DMS53 treated with DMSO at 0.1 percent for 48 hours (cell line): ENCODE measurements around the gene ACYP2.

ENCODE experiments used
- DNase-seq: peaks from one replicate; lab custom pipeline; 2025; ENCODE audit not compliant: unreplicated experiment; lab: John Stamatoyannopoulos, UW

Gene ACYP2

DNA sequence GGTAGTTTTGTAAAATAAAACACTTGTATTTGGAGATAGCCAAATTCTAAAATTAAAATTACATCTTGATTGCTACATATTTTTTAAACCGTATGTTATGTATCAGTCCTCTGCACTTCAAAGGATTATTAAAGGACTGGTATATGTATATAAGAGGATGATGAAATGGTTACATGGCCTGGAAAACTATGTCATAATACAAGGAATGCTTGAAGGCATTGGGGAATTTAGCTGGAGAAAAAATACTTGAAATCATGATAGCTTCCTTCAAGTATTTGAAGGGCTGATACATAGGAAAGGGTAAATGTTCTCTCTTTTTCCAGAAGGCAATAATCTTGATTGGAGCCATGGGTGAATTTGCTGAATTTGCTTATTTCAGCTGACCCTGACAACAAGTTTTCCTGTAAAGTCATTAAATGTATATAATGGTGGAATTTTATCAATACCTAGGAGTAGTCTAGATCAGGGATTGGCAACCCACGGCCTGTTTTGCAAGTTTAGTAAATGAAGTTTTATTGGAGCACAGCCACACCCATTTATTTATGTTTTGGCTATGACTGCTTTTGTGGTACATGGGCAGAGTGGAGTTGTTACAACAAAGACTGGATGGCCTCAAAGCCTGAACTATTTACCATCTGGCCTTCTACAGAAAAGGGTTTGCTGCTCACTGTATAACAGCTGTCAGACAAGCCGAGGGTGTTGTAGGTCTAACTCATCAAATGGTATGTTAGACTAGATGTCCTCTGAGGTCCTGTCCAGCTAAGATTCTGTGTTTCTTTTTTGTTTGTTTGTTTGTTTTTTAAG, 34.4 kb downstream of the ACYP2 start:
- no peak for DNase-seq

DNA sequence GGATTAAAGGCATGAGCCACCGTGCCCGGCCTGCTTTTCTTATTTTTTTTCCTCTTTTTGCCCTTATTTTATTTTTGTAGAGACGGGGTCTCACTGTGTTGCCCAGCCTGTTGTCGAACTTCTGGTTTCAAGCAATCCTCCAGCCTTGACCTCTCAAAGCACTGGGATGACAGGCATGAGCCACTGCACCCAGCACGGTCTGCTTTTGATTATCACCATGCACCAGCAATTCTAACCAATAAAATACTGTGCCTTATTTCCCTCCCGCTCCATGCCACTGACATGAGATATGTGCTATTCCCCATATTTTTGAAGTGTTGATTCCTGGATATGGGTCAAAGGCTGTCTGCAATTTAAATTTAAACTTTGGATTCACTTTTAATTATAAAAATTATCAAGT, 42.9 kb downstream of the ACYP2 start:
- no peak for DNase-seq

GRCh38 chr2:54161660-54162424, 46.4 kb downstream of the ACYP2 start:
- DNase-seq: no peak

DNA sequence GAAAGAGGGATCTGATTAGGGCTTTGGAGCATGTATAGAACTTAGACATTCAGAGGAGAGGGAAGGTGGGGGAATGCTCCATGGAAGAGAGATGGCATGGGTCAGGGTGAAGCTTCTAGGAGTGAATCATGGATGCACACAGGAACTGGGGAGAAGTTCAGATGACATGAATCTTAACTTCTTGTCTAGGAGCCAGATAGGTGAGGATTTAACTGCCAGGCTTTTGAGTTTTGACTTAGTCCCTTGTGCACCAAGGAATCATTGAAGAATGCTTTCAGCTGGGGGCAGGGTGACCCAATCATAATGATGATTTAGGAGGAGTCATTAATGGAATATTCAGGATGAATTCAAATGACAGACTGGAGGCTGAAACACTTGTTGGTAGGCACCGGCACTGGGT, 48.7 kb downstream of the ACYP2 start:
- DNase-seq: no peak

- DNase-seq: no peak
These were observed 50.8 kb downstream of the ACYP2 start for GRCh38 chr2:54166121-54166773.

DNA sequence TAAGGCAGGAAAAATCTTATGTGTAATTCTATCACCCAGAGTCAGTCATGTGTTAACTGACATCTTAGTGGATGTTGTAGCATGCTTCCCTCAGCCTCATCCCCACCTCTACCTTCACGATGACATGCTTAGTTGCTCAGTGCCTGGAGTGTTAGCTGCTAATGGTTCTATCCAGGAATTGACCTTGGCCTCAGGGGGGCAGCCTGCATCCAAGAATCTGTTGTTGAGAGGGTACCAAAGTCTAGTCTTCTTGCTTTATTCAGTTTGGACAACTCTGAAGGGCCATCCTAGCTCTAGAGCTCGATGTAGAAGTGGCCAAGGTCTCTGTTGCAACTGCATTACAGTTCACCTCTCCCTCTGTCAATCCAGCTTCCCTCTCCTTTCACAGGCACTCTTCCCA, 61.2 kb downstream of the ACYP2 start:
- no peak for DNase-seq

- DNase-seq: no peak
These were observed 67.9 kb downstream of the ACYP2 start for GRCh38 chr2:54183281-54183680.

- DNase-seq: no peak
These were observed 68.6 kb downstream of the ACYP2 start for GRCh38 chr2:54183972-54184371.

DNA sequence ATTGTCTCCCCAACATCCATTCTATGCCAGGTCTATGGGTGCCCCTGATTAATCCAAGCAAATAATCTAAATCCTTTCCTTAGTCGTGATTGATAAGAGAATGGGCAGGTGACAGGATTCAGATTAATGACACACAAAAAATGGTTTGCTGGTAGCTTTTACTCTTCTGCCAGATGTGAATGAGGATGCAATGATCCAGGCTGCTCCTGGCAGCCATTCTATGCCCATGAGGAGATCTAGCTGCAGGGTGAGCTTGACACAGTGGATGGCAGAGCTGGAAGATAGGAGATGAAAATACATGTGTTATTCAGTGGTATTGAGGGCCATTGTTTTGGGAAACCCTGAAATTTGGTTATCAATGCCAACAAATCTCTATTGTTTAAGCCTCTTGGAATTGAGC, 69.7 kb downstream of the ACYP2 start:
- DNase-seq: no peak

- DNase-seq: no peak
These were observed 71.9 kb downstream of the ACYP2 start for GRCh38 chr2:54187331-54187730.

DNA sequence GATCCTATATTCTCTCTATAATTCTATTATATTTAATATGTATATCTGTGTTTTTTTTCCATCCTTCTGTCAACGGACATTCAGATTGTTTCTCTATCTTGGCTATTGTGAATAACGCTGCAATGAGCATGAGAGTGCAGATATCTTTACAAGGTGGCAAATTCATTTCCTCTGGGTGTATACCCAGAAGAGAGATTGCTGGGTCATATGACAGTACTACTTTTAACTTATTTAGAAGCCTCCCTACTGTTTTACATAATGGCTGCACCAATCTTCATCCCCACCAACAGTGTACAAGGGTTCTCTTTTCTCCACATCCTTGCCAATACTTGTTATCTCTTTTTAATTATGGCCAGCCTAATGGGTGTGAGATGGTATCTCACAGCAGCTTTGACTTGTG, 74.1 kb downstream of the ACYP2 start:
- DNase-seq: no peak

DNA sequence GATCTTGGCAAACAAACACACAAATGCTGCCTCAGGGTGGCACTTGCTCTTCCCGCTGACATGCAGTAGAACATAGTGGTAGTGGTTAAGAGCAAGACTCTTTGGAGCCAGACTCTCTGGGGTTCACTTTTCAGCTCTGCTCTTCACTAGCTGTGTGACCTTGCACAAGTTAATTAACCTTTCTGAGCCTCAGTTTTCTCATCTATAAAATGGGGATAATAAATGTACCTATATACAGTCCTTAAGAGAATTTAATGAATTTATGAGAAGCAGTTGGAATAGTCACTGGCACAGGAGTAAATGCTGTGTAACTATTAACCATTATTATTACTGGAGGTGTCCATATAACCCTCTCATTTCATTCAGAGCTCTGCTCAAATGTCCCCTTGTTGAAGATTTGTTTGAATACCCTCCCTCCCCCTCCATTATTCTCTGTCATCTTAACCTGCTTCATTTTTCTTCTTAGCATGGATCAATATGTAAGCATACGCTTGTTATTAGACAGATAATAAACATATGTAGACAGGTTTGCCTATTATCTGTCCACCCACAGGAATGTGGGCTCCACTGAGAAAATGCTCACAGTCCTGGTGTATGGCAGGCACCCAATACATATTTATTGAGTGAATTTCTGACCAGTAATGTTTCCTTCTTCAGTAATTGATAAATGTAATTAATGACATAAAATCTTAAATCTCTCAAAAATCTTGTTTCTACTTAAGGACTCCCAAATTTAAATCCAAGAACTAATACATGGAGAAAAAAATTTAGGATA, 76.1 kb downstream of the ACYP2 start:
- DNase-seq: no peak

GRCh38 chr2:54194761-54195750, 79.6 kb downstream of the ACYP2 start:
- no peak for DNase-seq

DNA sequence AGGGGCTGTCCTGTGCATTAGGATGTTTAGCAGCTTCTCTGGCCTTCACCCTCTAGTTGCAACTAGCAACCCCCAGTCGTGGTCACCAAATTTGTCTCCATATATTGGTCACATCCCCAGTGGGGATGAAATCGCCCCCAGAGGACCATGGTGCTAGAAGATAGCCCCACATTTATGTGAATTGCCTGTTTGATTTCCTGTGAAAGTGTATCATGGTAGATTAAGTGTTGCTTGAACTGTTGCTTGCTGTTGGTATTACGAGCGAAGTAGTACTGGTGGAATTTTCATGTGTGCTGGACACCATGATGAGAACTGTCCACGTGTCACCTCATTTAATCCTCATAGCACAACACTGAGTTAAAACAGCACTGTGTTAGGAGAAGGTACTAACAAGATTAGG, 81.2 kb downstream of the ACYP2 start:
- no peak for DNase-seq

GRCh38 chr2:54204476-54204875, 89.1 kb downstream of the ACYP2 start:
- no peak for DNase-seq

DNA sequence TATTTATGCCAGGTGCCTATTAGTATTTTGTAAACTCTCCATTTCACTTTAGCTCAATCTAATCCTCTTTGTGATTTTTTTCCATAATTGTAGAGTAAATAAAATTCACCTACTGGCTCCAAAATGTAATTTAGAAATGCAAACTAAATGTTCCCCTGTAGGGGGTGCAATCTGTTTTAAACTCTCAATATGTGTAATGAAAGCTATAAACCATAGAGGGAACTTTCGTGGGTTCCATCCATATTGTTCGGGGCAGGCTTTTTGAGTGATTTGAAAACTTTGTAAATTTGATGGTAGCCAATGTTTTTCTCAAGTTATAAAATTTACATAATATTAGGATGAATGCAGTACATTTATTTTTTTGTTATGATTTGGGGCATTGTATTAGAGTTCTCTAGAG, 91.2 kb downstream of the ACYP2 start:
- peak; percentile 15 for DNase-seq

- DNase-seq: no peak
These were observed 92.3 kb downstream of the ACYP2 start for GRCh38 chr2:54207666-54208195.

GRCh38 chr2:54208364-54209240, 93.2 kb downstream of the ACYP2 start:
- DNase-seq: no peak

DNA sequence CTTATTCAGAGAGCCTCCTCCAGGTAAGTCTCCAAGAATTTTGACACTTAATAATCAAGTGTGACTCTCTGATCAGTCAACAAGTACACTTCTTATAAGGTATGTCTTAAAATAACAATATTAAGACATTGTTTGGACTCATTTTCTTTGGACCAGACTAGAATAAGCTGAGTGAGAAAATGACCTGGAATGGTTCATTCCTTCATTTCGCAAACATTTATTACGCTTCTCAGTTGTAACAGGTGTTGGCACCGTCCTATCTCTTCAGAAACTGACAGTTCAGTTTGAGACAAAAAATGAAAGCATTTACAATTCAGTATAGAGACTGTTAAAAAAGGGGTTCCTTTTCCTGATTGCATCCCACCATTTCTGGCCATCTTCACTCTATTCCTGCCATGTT, 94.0 kb downstream of the ACYP2 start:
- no peak for DNase-seq
